Vagina (tissue), 2 donors: ENCODE results near the gene GPR158. TPM values are rescaled to one million over a fixed set of nuclear protein-coding genes. Genes with fewer than 3 reads are reported as not detected.
"Not testable (repeated sequence)": the region's sequence is repeated elsewhere in the genome, so short reads cannot be mapped to it uniquely, and the experiment has no call there.

Experiments used
- DNase-seq, 2 donors: peaks; one replicate each; pipeline ENCODE4 v3.0.0-alpha.2; 2017; ENCODE audit errors: extremely low spot score in 2 of 2
- H3K27ac ChIP-seq: fragments of 200-600 bp; sonication (generic); one replicate; pipeline ENCODE4 v1.5.1; 2019
- H3K27me3 ChIP-seq: fragments of 200-600 bp; sonication (generic); one replicate; pipeline ENCODE4 v1.5.1; 2019
- H3K36me3 ChIP-seq, 2 donors: fragments of 200-600 bp; sonication (generic); one replicate each; pipeline ENCODE4 v1.5.1; 2017 to 2019
- H3K4me1 ChIP-seq: fragments of 200-600 bp; sonication (generic); one replicate; pipeline ENCODE4 v1.5.1; 2019
- H3K4me3 ChIP-seq, 2 donors: fragments of 200-600 bp; sonication (generic); 1 replicate in 1 of 2; 2 replicates in 1 of 2; pipeline ENCODE4 v1.5.1; 2016 to 2019
- H3K9me3 ChIP-seq: fragments of 200-600 bp; sonication (generic); one replicate; pipeline ENCODE4 v1.5.1; 2019
- POLR2A ChIP-seq, 2 donors: fragments of 450-650 bp; IDR thresholded peaks; one replicate each; pipeline ENCODE4 v1.6.1; 2017; ENCODE audit warnings: antibody characterized with exemption in 2 of 2, mild to moderate bottlenecking in 2 of 2, moderate library complexity in 2 of 2
- POLR2AphosphoS5 ChIP-seq, 2 donors: sonication (generic); formaldehyde crosslinking; IDR thresholded peaks; one replicate each; pipeline ENCODE4 v1.9.0; 2017; ENCODE audit warnings: antibody characterized with exemption in 2 of 2, mild to moderate bottlenecking in 2 of 2, low read depth in 1 of 2; ENCODE audit not compliant: insufficient read depth in 1 of 2
- intact Hi-C: fragments of 100-400 bp; cut with DNase I; formaldehyde crosslinking; loops from one replicate; pipeline ENCODE4 v1.15.1; 2023
- total RNA-seq: library from RNA; depleted of rRNA; stranded (reverse); fragments of >200 nt; gene quantifications from one replicate; pipeline ENCODE4 v1.2.3, GENCODE V29; 2016
- TF ChIP-seq, protein P1 (sequence below), 3 experiments: fragments of 450-650 bp in 2 of 3; fragments of 200-600 bp in 1 of 3; sonication (generic) in 1 of 3; IDR thresholded peaks; one replicate each; pipeline ENCODE4 v1.5.1; 2017 to 2019; ENCODE audit warnings: antibody characterized with exemption in 3 of 3, mild to moderate bottlenecking in 2 of 3, moderate library complexity in 2 of 3

Gene GPR158
- total RNA-seq, 1 donor from 2014 or later: 0.49 TPM

DNA sequence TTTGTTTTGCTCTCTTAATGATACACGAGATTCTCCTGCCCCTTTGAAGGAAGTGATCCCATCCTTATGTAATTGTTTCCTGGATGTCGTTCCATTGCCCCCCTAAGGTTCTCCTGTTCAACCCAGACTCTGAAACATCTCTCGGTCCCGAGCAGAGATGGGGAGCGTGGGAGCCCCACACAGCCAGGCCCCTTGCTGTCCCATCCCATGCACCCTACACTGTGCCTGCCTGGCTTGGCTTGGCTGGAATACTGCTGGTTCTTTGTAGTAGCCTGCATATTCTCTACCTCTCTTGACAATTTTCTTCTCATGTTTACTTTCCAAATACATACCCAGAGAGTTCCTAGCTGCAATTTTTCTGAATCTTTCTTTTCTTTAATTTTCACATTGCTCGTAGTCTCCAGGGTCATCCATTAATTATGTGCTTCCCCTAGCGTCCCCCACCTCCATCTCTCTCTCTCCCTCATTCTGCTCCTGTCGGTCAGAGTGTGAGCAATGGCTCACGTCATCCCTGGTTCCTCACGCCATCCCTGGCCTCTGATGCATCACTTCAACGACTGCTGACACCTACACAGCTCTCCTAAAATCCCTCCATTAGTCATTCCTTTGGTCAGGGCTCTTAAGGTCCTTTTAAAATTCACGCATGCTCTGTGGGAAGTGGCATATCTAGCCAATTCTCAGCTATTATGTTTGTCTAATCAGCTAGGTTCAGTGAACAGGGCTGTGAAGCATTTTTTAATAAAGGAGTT is 32.5 kb upstream of the GPR158 start:
- H3K9me3 ChIP-seq: no peaks in the 10 kb centered on the region
- H3K27me3 ChIP-seq: no peaks in the 10 kb centered on the region
- DNase-seq: no peak
- intact Hi-C loops: no loop called here
- no peak overlapping the region for H3K27ac ChIP-seq
- no peaks in the 10 kb centered on the region for H3K36me3 ChIP-seq
- TF ChIP-seq, protein P1, sequence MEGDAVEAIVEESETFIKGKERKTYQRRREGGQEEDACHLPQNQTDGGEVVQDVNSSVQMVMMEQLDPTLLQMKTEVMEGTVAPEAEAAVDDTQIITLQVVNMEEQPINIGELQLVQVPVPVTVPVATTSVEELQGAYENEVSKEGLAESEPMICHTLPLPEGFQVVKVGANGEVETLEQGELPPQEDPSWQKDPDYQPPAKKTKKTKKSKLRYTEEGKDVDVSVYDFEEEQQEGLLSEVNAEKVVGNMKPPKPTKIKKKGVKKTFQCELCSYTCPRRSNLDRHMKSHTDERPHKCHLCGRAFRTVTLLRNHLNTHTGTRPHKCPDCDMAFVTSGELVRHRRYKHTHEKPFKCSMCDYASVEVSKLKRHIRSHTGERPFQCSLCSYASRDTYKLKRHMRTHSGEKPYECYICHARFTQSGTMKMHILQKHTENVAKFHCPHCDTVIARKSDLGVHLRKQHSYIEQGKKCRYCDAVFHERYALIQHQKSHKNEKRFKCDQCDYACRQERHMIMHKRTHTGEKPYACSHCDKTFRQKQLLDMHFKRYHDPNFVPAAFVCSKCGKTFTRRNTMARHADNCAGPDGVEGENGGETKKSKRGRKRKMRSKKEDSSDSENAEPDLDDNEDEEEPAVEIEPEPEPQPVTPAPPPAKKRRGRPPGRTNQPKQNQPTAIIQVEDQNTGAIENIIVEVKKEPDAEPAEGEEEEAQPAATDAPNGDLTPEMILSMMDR (IDR thresholded peaks at IDR 0.05): no peak
- TF ChIP-seq POLR2AphosphoS5 (IDR thresholded peaks at IDR 0.05; ENCODE audit: insufficient read depth in 1 of 2, low read depth in 1 of 2): no peak
- TF ChIP-seq POLR2A (IDR thresholded peaks at IDR 0.05): no peak
- no peaks in the 10 kb centered on the region for H3K4me1 ChIP-seq
- no peak overlapping the region for H3K4me3 ChIP-seq

DNA sequence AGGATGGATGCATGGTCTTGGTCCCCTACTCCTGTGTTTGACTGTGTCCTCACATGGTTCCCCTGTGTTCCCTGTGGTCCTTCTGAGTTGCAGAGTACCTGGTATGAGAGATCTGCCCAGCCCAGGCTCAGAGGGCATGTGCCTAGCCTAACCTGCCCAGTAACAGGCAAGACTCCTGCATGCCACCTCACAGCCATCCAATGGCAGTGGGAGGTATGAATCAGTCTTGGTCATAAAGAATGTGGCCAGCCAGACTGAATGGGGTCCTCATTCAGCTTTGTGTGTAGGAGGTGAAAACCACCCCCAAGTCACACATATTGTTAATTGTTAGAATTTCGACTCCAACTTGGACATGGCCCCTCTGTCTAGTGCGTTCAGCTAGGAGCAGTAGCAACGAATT is 17.2 kb upstream of the GPR158 start:
- Histone ChIP-seq H3K4me3 (no peak overlapping the region), H3K36me3 (no peaks in the 10 kb centered on the region), H3K4me1 (no peaks in the 10 kb centered on the region), H3K27ac (no peak overlapping the region), H3K9me3 (no peaks in the 10 kb centered on the region), H3K27me3 (no peaks in the 10 kb centered on the region)
- TF ChIP-seq, protein P1 (IDR thresholded peaks at IDR 0.05): no peak
- TF ChIP-seq POLR2AphosphoS5 (IDR thresholded peaks at IDR 0.05; ENCODE audit: insufficient read depth in 1 of 2, low read depth in 1 of 2) (no peak), POLR2A (IDR thresholded peaks at IDR 0.05) (no peak)
- intact Hi-C loops: no loop called here
- no peak for DNase-seq

DNA sequence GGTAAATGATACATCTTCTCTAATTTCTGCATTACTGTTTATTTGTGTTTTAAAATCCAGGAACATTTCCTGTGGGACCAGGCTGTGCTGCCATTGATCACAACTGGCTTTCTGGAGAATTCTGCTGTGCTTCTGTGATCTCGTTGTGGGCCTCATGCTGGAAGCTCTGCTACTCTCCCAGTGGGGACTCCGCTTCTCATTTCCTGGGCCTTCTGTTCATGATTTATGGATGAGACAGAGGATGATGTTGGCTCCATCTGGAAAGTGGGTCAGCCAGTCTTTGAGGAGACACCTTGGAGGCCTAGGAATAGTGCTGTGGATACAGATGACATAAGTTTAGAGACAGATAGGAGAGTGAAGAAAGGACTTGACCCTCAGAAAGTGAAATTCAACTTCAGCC is 15.2 kb upstream of the GPR158 start:
- H3K27me3 ChIP-seq: no peaks in the 10 kb centered on the region
- intact Hi-C loops: no loop called here

DNA sequence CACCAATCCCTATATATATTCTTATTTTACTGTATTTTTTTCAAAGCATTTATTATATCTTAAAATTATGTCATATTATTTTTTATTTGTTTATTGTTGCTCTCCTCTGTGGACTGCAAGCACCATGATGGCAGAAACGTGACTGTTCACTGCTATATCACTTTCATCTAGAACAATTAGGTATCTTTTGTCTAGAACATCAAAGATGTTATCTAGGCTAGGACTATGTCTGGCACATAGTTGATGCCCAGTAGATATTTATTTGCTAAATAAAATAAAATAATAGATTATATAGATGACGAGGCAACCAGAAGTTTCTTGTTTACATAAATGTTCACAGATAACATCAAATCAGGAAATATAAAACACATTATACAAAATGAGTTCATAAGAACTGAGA is 12.4 kb upstream of the GPR158 start:
- Histone ChIP-seq H3K4me3 (no peak overlapping the region), H3K27ac (no peak overlapping the region), H3K4me1 (no peaks in the 10 kb centered on the region), H3K36me3 (no peaks in the 10 kb centered on the region), H3K9me3 (no peaks in the 10 kb centered on the region), H3K27me3 (no peaks in the 10 kb centered on the region)
- intact Hi-C loops: no loop called here
- no peak for TF ChIP-seq POLR2A (IDR thresholded peaks at IDR 0.05)
- TF ChIP-seq, protein P1 (IDR thresholded peaks at IDR 0.05): no peak
- TF ChIP-seq POLR2AphosphoS5 (IDR thresholded peaks at IDR 0.05; ENCODE audit: insufficient read depth in 1 of 2, low read depth in 1 of 2): no peak
- DNase-seq: no peak

More for the DNA sequence above, 15.2 kb upstream of the GPR158 start:
- H3K4me1 ChIP-seq: no peaks in the 10 kb centered on the region
- no peaks in the 10 kb centered on the region for H3K9me3 ChIP-seq
- H3K4me3 ChIP-seq: no peak overlapping the region
- TF ChIP-seq, protein P1 (IDR thresholded peaks at IDR 0.05): no peak
- H3K36me3 ChIP-seq: no peaks in the 10 kb centered on the region
- no peak overlapping the region for H3K27ac ChIP-seq
- no peak for DNase-seq

DNA sequence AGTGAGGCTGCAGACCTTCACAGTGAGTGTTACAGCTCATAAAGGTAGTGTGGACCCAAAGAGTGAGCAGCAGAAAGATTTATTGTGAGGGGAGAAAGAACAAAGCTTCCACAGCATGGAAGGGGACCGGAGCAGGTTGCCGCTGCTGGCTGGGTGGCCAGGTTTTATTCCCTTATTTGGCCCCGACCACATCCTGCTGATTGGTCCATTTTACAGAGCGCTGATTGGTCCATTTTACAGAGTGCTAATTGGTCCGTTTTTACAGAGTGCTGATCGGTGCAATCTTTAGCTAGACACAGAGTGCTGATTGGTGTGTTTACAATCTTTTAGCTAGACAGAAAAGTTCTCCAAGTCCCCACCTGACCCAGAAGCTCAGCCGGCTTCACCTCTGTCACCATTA is 11.3 kb upstream of the GPR158 start:
- intact Hi-C loops, H3K27me3 ChIP-seq, H3K9me3 ChIP-seq, H3K27ac ChIP-seq, H3K4me1 ChIP-seq, DNase-seq, H3K36me3 ChIP-seq, H3K4me3 ChIP-seq: not testable (repeated sequence)
